Measurements from ENCODE around the gene CHERP. TPM values are rescaled to one million over a fixed set of nuclear protein-coding genes. Genes with fewer than 3 reads are reported as not detected.

The CHERP gene
- total and polyA plus RNA-seq, 2 of the 13 experiments (the other 11 are each of a cell fraction or from before 2014, with no cell fraction given), result 4.3 to 5.4 TPM

- TF ChIP-seq GMEB1 (CRISPR knock-in tag; IDR thresholded peaks at IDR 0.05; ENCODE audit: borderline replicate concordance) (peak; percentile 92), PHF21A (CRISPR knock-in tag; IDR thresholded peaks at IDR 0.05) (peak; percentile 27; the same call in 1 of the 2 replicates), FOXO1 (CRISPR knock-in tag; IDR thresholded peaks at IDR 0.05) (peak; percentile 35; the same call in 1 of the 2 replicates), ZNF234 (CRISPR knock-in tag; conservative IDR thresholded peaks at IDR 0.05) (no peak), SALL1 (CRISPR knock-in tag; IDR thresholded peaks at IDR 0.05) (peak; percentile 83), HMGA1 (CRISPR knock-in tag; conservative IDR thresholded peaks at IDR 0.05) (no peak), KAT8 (CRISPR knock-in tag; IDR thresholded peaks at IDR 0.05) (peak; percentile 98), FIP1L1 (IDR thresholded peaks at IDR 0.05; ENCODE audit: borderline replicate concordance, insufficient read depth, low read depth, low read length) (no peak), HOXD1 (CRISPR knock-in tag; IDR thresholded peaks at IDR 0.05) (no peak; the same call in 1 of the 2 replicates), ZNF17 (CRISPR knock-in tag; IDR thresholded peaks at IDR 0.05) (no peak), KLF12 (CRISPR knock-in tag; IDR thresholded peaks at IDR 0.05; ENCODE audit: borderline replicate concordance) (no peak), ATF4 (CRISPR knock-in tag; IDR thresholded peaks at IDR 0.05) (0 out of 4 replicates have a peak, but pooled peaks of 1 of the 2 experiments have one; percentile 43), HNRNPLL (IDR thresholded peaks at IDR 0.05; ENCODE audit: low read depth, low read length, poor library complexity, severe bottlenecking) (peak; percentile 80), NR3C1 (CRISPR knock-in tag; IDR thresholded peaks at IDR 0.05) (no peak), LRRFIP1 (CRISPR knock-in tag; conservative IDR thresholded peaks at IDR 0.05) (no peak), HIC2 (CRISPR knock-in tag; IDR thresholded peaks at IDR 0.05; ENCODE audit: low read depth) (0 out of 2 replicates have a peak, but pooled peaks have one; percentile 14), HNF1B (CRISPR knock-in tag; IDR thresholded peaks at IDR 0.05) (peak; percentile 76), NR2F1 (CRISPR knock-in tag; IDR thresholded peaks at IDR 0.05) (no peak), TBX3 (IDR thresholded peaks at IDR 0.05; ENCODE audit: borderline replicate concordance) (no peak), NCOA2 (CRISPR knock-in tag; IDR thresholded peaks at IDR 0.05) (peak; percentile 54)
These were observed 30.3 kb upstream of the CHERP start, which contains the start of gene SLC35E1 (continued) for GRCh38 chr19:16572332-16573211.

All from HepG2 (cell line).